HL-60 (cell line): ENCODE results near the gene BAD.

Experiments
- GABPA ChIP-seq: IDR thresholded peaks from 2 replicates; pipeline ENCODE4 v1.6.1; 2012; ENCODE audit warnings: low read depth
- POLR2AphosphoS5 ChIP-seq: IDR thresholded peaks from 2 replicates; pipeline ENCODE4 v1.6.1; 2012; ENCODE audit warnings: low read depth
- TF ChIP-seq, protein P1 (sequence below): IDR thresholded peaks from one replicate; pipeline ENCODE4 v1.5.1; 2011; ENCODE audit warnings: low read length, control low read depth, inconsistent platforms; ENCODE audit not compliant: insufficient read depth
- TF ChIP-seq, protein P2 (sequence below): IDR thresholded peaks from 2 replicates; pipeline ENCODE4 v1.6.1; 2012; ENCODE audit warnings: low read depth; ENCODE audit not compliant: insufficient replicate concordance

- TF ChIP-seq, protein P1, sequence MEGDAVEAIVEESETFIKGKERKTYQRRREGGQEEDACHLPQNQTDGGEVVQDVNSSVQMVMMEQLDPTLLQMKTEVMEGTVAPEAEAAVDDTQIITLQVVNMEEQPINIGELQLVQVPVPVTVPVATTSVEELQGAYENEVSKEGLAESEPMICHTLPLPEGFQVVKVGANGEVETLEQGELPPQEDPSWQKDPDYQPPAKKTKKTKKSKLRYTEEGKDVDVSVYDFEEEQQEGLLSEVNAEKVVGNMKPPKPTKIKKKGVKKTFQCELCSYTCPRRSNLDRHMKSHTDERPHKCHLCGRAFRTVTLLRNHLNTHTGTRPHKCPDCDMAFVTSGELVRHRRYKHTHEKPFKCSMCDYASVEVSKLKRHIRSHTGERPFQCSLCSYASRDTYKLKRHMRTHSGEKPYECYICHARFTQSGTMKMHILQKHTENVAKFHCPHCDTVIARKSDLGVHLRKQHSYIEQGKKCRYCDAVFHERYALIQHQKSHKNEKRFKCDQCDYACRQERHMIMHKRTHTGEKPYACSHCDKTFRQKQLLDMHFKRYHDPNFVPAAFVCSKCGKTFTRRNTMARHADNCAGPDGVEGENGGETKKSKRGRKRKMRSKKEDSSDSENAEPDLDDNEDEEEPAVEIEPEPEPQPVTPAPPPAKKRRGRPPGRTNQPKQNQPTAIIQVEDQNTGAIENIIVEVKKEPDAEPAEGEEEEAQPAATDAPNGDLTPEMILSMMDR: no peak
- TF ChIP-seq POLR2AphosphoS5 (no peak), GABPA (no peak)
- TF ChIP-seq, protein P2, sequence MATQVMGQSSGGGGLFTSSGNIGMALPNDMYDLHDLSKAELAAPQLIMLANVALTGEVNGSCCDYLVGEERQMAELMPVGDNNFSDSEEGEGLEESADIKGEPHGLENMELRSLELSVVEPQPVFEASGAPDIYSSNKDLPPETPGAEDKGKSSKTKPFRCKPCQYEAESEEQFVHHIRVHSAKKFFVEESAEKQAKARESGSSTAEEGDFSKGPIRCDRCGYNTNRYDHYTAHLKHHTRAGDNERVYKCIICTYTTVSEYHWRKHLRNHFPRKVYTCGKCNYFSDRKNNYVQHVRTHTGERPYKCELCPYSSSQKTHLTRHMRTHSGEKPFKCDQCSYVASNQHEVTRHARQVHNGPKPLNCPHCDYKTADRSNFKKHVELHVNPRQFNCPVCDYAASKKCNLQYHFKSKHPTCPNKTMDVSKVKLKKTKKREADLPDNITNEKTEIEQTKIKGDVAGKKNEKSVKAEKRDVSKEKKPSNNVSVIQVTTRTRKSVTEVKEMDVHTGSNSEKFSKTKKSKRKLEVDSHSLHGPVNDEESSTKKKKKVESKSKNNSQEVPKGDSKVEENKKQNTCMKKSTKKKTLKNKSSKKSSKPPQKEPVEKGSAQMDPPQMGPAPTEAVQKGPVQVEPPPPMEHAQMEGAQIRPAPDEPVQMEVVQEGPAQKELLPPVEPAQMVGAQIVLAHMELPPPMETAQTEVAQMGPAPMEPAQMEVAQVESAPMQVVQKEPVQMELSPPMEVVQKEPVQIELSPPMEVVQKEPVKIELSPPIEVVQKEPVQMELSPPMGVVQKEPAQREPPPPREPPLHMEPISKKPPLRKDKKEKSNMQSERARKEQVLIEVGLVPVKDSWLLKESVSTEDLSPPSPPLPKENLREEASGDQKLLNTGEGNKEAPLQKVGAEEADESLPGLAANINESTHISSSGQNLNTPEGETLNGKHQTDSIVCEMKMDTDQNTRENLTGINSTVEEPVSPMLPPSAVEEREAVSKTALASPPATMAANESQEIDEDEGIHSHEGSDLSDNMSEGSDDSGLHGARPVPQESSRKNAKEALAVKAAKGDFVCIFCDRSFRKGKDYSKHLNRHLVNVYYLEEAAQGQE: no peak
Measured at GRCh38 chr11:64260147-64260708, 24.2 kb downstream of the BAD start.
